Fibroblast of mammary gland (primary cell): ENCODE measurements around the gene SEC14L1.
"Not testable (repeated sequence)": the region's sequence is repeated elsewhere in the genome, so short reads cannot be mapped to it uniquely, and the experiment has no call there.

Experiments
- DNase-seq: peaks from one replicate; pipeline ENCODE4 v3.0.0-alpha.2; 2010; ENCODE audit warnings: low read depth
- H3K4me3 ChIP-seq: 2 replicates; pipeline ENCODE4 v1.5.1; 2011; ENCODE audit warnings: low read depth, mild to moderate bottlenecking, low read length, moderate library complexity; ENCODE audit not compliant: control insufficient read depth
- CTCF ChIP-seq: conservative IDR thresholded peaks from 2 replicates; pipeline ENCODE4 v1.5.1; 2011; ENCODE audit warnings: low read depth, low read length, inconsistent platforms; ENCODE audit not compliant: control insufficient read depth, insufficient read depth

The SEC14L1 gene

GRCh38 chr17:77151186-77151585, 10.4 kb downstream of the SEC14L1 start:
- H3K4me3 ChIP-seq: no peak overlapping the region
- DNase-seq: no peak
- TF ChIP-seq CTCF: no peak

- not testable (repeated sequence) for DNase-seq, H3K4me3 ChIP-seq
Measured at GRCh38 chr17:77152056-77152455, 11.3 kb downstream of the SEC14L1 start.

GRCh38 chr17:77153472-77153871, 12.7 kb downstream of the SEC14L1 start:
- no peak overlapping the region for H3K4me3 ChIP-seq
- DNase-seq: peak; percentile 40
- TF ChIP-seq CTCF: no peak

GRCh38 chr17:77153999-77154586, 13.3 kb downstream of the SEC14L1 start:
- DNase-seq: no peak
- no peak overlapping the region for H3K4me3 ChIP-seq
- no peak for TF ChIP-seq CTCF

GRCh38 chr17:77155125-77155524, 14.4 kb downstream of the SEC14L1 start:
- TF ChIP-seq CTCF: no peak
- H3K4me3 ChIP-seq: no peak overlapping the region
- DNase-seq: no peak

- not testable (repeated sequence) for H3K4me3 ChIP-seq, DNase-seq
Measured at GRCh38 chr17:77157766-77158165, 17.0 kb downstream of the SEC14L1 start.

GRCh38 chr17:77160091-77160874, 19.5 kb downstream of the SEC14L1 start:
- no peak for TF ChIP-seq CTCF
- no peak for DNase-seq
- H3K4me3 ChIP-seq: no peak overlapping the region
